ENCODE results near the gene TNNI2.

DNA sequence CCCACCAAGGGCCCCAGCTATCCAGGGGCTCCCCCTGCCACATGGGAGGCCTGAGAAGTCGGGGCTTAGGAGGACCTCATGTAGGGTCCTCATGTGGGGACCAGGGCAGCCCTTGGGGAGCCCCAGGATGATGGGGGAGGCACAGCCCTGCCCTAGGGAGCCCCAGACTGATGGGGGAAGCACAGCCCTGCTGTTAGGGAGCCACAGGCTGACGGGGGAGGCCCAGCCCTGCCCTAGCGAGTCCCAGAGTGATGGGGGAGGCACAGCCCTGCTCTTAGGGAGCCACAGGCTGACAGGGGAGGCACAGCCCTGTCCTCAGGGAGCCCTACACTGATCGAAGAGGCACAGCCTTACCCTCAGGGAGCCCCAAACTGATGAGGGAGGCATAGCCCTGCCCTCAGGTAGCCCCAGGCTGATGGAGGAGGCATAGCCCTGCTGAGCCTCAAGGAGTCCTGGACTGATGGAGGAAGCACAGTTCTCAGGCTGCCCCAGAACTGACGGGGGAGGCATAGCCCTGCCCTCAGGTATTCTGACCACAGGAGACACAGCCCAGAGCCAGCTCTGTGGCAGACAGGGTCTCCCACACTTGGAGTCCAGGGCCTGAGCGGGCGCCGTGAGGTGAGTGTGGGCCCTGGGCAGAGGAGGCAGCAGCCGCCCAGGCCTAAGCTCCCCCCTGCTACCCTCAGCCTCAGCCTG is 42.1 kb downstream of the TNNI2 start:
- TF ChIP-seq, protein P1, sequence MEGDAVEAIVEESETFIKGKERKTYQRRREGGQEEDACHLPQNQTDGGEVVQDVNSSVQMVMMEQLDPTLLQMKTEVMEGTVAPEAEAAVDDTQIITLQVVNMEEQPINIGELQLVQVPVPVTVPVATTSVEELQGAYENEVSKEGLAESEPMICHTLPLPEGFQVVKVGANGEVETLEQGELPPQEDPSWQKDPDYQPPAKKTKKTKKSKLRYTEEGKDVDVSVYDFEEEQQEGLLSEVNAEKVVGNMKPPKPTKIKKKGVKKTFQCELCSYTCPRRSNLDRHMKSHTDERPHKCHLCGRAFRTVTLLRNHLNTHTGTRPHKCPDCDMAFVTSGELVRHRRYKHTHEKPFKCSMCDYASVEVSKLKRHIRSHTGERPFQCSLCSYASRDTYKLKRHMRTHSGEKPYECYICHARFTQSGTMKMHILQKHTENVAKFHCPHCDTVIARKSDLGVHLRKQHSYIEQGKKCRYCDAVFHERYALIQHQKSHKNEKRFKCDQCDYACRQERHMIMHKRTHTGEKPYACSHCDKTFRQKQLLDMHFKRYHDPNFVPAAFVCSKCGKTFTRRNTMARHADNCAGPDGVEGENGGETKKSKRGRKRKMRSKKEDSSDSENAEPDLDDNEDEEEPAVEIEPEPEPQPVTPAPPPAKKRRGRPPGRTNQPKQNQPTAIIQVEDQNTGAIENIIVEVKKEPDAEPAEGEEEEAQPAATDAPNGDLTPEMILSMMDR (conservative IDR thresholded peaks at IDR 0.05; ENCODE audit: low read length): no peak
- no peak for TF ChIP-seq EZH2phosphoT487 (IDR thresholded peaks at IDR 0.05; ENCODE audit: borderline replicate concordance, low read depth, low read length)

Measured in OCI-LY7 (cell line).